K562 treated with DMSO at 1 percent for 24 hours (cell line): ENCODE measurements around the gene CYTH1. TPM values are rescaled to one million over a fixed set of nuclear protein-coding genes. Genes with fewer than 3 reads are reported as not detected.

Source experiments
- total RNA-seq: library from RNA; unstranded; fragments of 300-600 nt; gene quantifications from 2 replicates; pipeline ENCODE4 v1.2.3, GENCODE V29; 2022; ENCODE audit warnings: low read depth; ENCODE audit not compliant: insufficient read depth

CYTH1 gene, protein sequence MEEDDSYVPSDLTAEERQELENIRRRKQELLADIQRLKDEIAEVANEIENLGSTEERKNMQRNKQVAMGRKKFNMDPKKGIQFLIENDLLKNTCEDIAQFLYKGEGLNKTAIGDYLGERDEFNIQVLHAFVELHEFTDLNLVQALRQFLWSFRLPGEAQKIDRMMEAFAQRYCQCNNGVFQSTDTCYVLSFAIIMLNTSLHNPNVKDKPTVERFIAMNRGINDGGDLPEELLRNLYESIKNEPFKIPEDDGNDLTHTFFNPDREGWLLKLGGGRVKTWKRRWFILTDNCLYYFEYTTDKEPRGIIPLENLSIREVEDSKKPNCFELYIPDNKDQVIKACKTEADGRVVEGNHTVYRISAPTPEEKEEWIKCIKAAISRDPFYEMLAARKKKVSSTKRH
- total RNA-seq, result 36.6 and 39.3 TPM in 2 replicates

DNA sequence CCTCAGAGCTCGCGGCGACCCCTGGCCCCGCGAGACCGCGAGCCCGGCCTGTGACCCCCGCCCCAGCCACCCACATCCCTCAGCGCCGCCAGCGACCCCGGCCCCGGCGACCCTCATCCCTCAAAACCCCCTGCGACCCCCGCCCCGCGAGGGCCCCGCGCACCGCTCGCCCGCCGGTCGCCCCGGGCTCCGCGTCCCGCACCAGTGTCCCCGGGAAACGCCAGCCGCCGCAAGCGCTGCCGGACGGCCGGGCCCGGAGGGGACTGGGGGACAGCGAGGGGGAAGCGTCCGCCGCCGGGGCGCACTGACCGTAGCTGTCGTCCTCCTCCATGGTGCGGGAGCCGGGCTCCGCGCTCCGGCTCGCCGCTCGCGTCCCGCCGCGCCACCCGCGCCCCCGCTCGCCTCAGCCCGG is at the start of gene CYTH1:
Gene CYTH1 (minus strand): TSS at position 381 of the 412 bp plus-strand sequence. CDS start 50 bp downstream, at position 331.

Other genes starting within 250 kb of the CYTH1 start
- 0.35 and 0.50 TPM in 2 replicates for gene DNAH17, start 204.9 kb downstream of the CYTH1 start, total RNA-seq
- gene USP36, start 58.5 kb upstream of the CYTH1 start, total RNA-seq, result 19.9 and 20.2 TPM in 2 replicates
- not detected in 2 replicates for gene CEP295NL, start 120.9 kb upstream of the CYTH1 start, total RNA-seq
- 0.46 and 0.56 TPM in 2 replicates for gene TIMP2, start 143.1 kb upstream of the CYTH1 start, total RNA-seq
- gene LGALS3BP, start 197.7 kb upstream of the CYTH1 start, total RNA-seq, result 106 and 110 TPM in 2 replicates
- gene CANT1, start 227.5 kb upstream of the CYTH1 start, total RNA-seq, result 86.3 and 86.8 TPM in 2 replicates
- not detected in 2 replicates for gene C1QTNF1, start 241.9 kb upstream of the CYTH1 start, total RNA-seq